GM21390 (cell line): ENCODE measurements around the gene EBP.
A peak's percentile ranks its signal among the peaks of the same experiment; 100 is the strongest.

ENCODE experiments used
- ATAC-seq: cut with Tn5 transposase; IDR thresholded peaks from one replicate; pipeline ENCODE4 v1.9.1; 2021; ENCODE audit not compliant: unreplicated experiment

The EBP gene

GRCh38 chrX:48574270-48575266 lies 53.0 kb downstream of the EBP start, which contains the start of gene RBM3:
Gene RBM3, plus strand, starts transcription at chrX:48574484. Its CDS starts 697 bp downstream, at chrX:48575181.
- peak; percentile 82 for ATAC-seq

GRCh38 chrX:48575642-48576041 lies 54.0 kb downstream of the EBP start:
- ATAC-seq: no peak

- ATAC-seq: no peak
Observed at GRCh38 chrX:48576108-48576507, 54.5 kb downstream of the EBP start.
